C4-2B (cell line): ENCODE data around the gene KCNMA1.

ENCODE experiments used
- ZFX ChIP-seq: fragments of 450-650 bp; IDR thresholded peaks from 2 replicates; pipeline ENCODE4 v1.6.1; 2017
- TF ChIP-seq, protein P1 (sequence below): fragments of 450-650 bp; conservative IDR thresholded peaks from 2 replicates; pipeline ENCODE4 v1.5.1; 2017; ENCODE audit warnings: mild to moderate bottlenecking

DNA sequence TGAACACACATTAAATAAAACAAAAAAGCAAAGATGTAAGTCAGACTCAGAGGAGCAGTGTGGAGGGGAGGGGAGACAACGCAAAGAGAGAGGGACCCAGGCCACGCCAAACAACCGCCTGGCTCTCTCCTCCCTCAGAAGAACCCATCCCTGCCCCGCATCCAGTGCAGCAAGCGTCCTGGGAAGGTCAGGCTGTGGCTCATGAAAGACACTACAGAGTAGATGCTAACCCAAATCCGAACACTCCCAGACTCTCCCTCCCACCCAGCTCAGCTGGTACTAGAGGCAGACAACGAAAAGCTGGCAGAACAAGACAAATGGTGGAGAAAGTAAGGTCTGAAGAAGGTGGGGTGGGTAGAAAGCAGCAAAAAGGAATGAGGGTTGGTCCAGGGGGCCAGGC lies 39.0 kb downstream of the KCNMA1 start:
- TF ChIP-seq, protein P1, sequence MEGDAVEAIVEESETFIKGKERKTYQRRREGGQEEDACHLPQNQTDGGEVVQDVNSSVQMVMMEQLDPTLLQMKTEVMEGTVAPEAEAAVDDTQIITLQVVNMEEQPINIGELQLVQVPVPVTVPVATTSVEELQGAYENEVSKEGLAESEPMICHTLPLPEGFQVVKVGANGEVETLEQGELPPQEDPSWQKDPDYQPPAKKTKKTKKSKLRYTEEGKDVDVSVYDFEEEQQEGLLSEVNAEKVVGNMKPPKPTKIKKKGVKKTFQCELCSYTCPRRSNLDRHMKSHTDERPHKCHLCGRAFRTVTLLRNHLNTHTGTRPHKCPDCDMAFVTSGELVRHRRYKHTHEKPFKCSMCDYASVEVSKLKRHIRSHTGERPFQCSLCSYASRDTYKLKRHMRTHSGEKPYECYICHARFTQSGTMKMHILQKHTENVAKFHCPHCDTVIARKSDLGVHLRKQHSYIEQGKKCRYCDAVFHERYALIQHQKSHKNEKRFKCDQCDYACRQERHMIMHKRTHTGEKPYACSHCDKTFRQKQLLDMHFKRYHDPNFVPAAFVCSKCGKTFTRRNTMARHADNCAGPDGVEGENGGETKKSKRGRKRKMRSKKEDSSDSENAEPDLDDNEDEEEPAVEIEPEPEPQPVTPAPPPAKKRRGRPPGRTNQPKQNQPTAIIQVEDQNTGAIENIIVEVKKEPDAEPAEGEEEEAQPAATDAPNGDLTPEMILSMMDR = no peak
- no peak for TF ChIP-seq ZFX
